Measurements from ENCODE around the gene SEPTIN2.
"Not testable (repeated sequence)": the region's sequence is repeated elsewhere in the genome, so short reads cannot be mapped to it uniquely, and the experiment has no call there.

The SEPTIN2 gene

DNA sequence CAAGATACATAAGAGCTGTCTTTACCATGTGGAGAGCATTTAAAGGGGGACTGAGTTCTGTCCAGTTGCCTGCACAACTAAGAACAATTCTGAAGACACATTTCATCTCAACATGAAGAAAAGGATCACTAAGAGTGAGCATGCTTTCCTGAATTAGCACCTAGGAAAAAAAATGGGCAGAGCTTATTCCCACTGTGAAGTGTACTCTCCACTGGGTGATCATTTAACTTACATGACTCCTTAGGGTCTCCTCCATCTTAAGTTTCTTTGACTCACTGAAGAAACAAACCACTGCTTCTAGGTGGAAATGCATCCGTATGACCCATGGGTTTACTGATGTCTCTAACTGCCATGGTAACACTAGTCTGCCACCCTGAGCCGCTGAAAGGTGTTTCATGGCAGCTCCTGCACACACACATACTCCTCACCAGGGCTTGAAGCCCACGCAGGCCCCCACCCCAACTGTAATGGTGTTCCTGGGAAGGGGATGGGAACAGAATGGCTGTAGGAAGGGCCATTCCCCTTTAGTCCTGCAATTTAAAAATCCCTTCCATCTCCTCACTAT, 27.3 kb upstream of the SEPTIN2 start:
- H3K36me3 ChIP-seq (ENCODE audit: control insufficient read depth, insufficient read depth, low read length) = peaks cover 4% of the 10 kb centered on the region; the same call in 1 of the 2 replicates
- no peak overlapping the region for H3K27ac ChIP-seq (ENCODE audit: low read depth, low read length)
- no peak overlapping the region for H3K9ac ChIP-seq (ENCODE audit: low read depth, low read length)
- no peaks in the 10 kb centered on the region for H3K4me1 ChIP-seq (ENCODE audit: control insufficient read depth, insufficient read depth, low read length)
- no peaks in the 10 kb centered on the region for H3K27me3 ChIP-seq (ENCODE audit: control insufficient read depth, insufficient read depth, low read length)
- H3K4me3 ChIP-seq (ENCODE audit: low read depth, low read length) = no peak overlapping the region
- no peaks in the 10 kb centered on the region for H3K9me3 ChIP-seq (ENCODE audit: control insufficient read depth, insufficient read depth, low read length)

DNA sequence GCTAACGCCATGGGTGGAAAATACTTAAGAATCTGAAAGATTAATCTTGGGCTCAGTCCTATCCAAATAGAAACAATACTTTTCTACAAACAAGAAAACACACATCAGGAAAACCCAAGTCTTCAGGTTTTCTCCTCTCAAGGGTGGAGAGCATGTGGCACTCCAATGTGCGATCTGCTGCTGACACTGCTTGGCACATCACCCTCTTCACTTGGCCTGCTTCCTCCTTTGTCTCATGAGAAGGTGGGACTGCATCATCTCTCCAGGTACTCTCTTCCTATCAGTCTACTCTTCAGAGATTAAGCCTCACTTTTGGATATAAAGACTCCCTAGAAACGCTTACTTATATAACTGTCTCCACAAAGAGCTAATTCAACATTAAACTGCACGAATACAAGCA, 26.7 kb upstream of the SEPTIN2 start:
- Histone ChIP-seq H3K4me3 (ENCODE audit: low read depth, low read length) (no peak overlapping the region), H3K27ac (ENCODE audit: low read depth, low read length) (no peak overlapping the region), H3K27me3 (ENCODE audit: control insufficient read depth, insufficient read depth, low read length) (no peaks in the 10 kb centered on the region), H3K9ac (ENCODE audit: low read depth, low read length) (no peak overlapping the region), H3K36me3 (ENCODE audit: control insufficient read depth, insufficient read depth, low read length) (peaks cover 4% of the 10 kb centered on the region; the same call in 1 of the 2 replicates), H3K9me3 (ENCODE audit: control insufficient read depth, insufficient read depth, low read length) (no peaks in the 10 kb centered on the region), H3K4me1 (ENCODE audit: control insufficient read depth, insufficient read depth, low read length) (no peaks in the 10 kb centered on the region)

DNA sequence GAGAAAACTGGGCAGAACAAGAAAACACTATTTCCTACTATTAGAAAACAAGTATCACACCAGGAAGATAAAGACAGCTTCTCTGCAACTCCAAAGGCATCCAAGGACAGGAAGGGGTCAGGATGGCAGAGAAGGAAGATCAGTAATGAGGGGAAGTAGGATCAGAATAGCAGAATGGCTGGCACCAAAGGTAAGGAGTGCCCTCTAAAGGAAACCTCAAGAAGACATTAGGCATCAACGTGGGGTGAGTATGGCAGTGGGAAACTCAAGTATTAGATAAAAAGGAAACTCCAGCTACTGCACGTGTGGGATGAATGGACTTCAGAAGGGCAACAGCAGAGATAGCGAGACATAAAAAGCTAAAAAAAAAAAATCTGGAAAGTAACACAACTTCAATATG, 26.1 kb upstream of the SEPTIN2 start:
- Histone ChIP-seq H3K27me3 (ENCODE audit: control insufficient read depth, insufficient read depth, low read length) (no peaks in the 10 kb centered on the region), H3K36me3 (ENCODE audit: control insufficient read depth, insufficient read depth, low read length) (peaks cover 4% of the 10 kb centered on the region; the same call in 1 of the 2 replicates), H3K27ac (ENCODE audit: low read depth, low read length) (no peak overlapping the region), H3K9me3 (ENCODE audit: control insufficient read depth, insufficient read depth, low read length) (no peaks in the 10 kb centered on the region), H3K4me3 (ENCODE audit: low read depth, low read length) (no peak overlapping the region), H3K9ac (ENCODE audit: low read depth, low read length) (no peak overlapping the region), H3K4me1 (ENCODE audit: control insufficient read depth, insufficient read depth, low read length) (no peaks in the 10 kb centered on the region)

DNA sequence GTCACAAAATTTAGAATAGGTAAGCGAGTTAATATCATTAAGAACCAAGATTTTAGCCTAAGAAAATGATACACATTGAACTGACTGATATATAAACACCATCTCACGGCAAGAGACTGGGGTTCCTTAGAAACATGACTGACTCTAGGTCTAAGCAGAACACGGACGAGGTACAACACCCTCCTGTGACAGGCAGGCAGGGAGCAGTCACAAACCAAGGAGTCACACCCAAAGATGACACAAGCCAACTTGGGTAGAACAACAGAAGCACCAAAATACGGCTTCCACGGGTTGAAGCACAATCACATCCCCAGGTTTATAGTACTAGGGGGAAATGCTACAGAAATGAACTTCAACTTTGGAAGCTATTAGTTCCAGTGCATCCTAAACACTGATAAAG, 24.6 kb upstream of the SEPTIN2 start:
- Histone ChIP-seq H3K27ac (ENCODE audit: low read depth, low read length) (no peak overlapping the region), H3K4me1 (ENCODE audit: control insufficient read depth, insufficient read depth, low read length) (no peaks in the 10 kb centered on the region), H3K9me3 (ENCODE audit: control insufficient read depth, insufficient read depth, low read length) (no peaks in the 10 kb centered on the region), H3K9ac (ENCODE audit: low read depth, low read length) (no peak overlapping the region), H3K36me3 (ENCODE audit: control insufficient read depth, insufficient read depth, low read length) (no peaks in the 10 kb centered on the region; the same call in 1 of the 2 replicates), H3K4me3 (ENCODE audit: low read depth, low read length) (no peak overlapping the region), H3K27me3 (ENCODE audit: control insufficient read depth, insufficient read depth, low read length) (no peaks in the 10 kb centered on the region)

DNA sequence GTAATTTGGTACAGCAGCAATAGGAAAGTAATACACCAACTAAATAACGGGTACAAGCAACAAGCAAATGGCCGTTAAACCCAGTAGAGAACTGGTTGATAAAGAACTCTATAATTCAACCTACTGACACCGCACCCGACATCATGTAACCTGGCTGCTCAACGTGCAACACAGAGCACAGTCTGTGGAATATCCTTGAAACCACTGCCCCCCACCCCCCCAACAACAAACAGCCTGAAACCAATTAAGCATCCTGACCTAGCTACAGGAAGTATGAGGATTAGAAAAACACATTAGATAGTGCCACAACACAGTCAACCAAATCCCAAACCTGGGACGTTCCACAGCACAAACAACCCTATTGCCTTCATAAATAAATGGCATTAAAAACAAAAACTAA, 23.7 kb upstream of the SEPTIN2 start:
- H3K27me3 ChIP-seq (ENCODE audit: control insufficient read depth, insufficient read depth, low read length) = no peaks in the 10 kb centered on the region
- H3K4me1 ChIP-seq (ENCODE audit: control insufficient read depth, insufficient read depth, low read length) = no peaks in the 10 kb centered on the region
- no peak overlapping the region for H3K27ac ChIP-seq (ENCODE audit: low read depth, low read length)
- H3K9ac ChIP-seq (ENCODE audit: low read depth, low read length) = no peak overlapping the region
- H3K9me3 ChIP-seq (ENCODE audit: control insufficient read depth, insufficient read depth, low read length) = no peaks in the 10 kb centered on the region
- H3K36me3 ChIP-seq (ENCODE audit: control insufficient read depth, insufficient read depth, low read length) = peaks cover 3% of the 10 kb centered on the region; the same call in 1 of the 2 replicates
- H3K4me3 ChIP-seq (ENCODE audit: low read depth, low read length) = no peak overlapping the region

DNA sequence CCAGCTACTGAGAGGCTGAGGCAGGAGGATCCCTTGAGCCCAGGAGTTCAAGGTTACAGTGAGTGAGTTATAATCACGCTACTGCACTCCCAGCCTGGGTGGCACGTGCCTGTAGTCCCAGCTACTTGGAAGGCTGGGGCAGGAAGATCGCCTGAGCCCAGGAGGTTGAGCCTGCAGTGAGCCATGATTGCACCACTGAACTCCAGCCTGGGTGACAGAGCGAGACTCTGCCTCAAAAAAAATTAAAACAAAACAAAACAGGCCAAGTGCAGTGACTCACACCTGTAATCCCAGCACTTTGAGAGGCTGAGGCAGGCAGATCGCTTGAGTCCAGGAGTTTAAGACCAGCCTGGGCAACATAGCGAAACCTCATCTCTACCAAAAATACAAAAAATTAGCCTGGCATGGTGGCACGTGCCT, 22.3 kb upstream of the SEPTIN2 start:
- not testable (repeated sequence) for H3K27me3 ChIP-seq (ENCODE audit: control insufficient read depth, insufficient read depth, low read length); H3K4me3 ChIP-seq (ENCODE audit: low read depth, low read length); H3K9me3 ChIP-seq (ENCODE audit: control insufficient read depth, insufficient read depth, low read length); H3K36me3 ChIP-seq (ENCODE audit: control insufficient read depth, insufficient read depth, low read length); H3K27ac ChIP-seq (ENCODE audit: low read depth, low read length); H3K4me1 ChIP-seq (ENCODE audit: control insufficient read depth, insufficient read depth, low read length); H3K9ac ChIP-seq (ENCODE audit: low read depth, low read length)

DNA sequence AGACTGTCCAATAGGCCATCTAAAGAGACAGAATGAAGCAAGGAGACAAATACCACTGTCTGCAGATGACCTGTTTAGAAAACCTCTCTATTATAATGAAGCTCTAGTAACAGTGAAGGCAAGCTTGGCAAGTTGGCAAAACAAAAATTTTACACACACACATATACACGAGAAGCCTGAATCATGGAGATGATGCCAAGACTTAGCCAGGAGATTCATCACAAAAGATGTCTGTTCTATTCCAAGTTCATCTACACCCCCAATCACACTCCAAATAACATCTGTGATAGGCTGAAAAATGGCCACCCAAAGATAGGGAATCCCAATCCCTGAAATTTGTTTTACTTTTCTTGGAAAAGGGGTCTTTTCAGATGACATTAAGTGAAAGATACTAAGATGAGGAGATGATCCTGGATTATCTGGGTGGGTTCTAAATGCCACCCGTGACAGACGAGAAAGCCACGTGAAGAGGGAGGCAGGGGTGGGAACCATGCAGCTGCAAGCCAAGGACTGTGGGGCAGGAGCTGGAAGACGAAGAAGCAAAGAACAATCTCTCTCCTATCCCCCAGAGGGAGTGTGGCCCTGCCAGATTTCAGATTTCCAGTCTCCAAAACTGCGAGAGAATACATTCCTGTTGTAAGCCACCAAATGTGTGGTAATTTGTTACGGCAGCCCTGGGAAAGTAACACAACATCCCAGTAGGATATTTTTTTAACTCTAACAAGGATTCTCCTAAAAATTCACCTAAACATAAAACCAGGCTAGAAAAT, 20.2 kb upstream of the SEPTIN2 start:
- Histone ChIP-seq H3K9me3 (ENCODE audit: control insufficient read depth, insufficient read depth, low read length) (no peaks in the 10 kb centered on the region), H3K36me3 (ENCODE audit: control insufficient read depth, insufficient read depth, low read length) (0 out of 2 replicates have a peak, but pooled peaks cover 9% of the 10 kb centered on the region), H3K9ac (ENCODE audit: low read depth, low read length) (no peak overlapping the region), H3K4me3 (ENCODE audit: low read depth, low read length) (no peak overlapping the region), H3K27me3 (ENCODE audit: control insufficient read depth, insufficient read depth, low read length) (no peaks in the 10 kb centered on the region), H3K4me1 (ENCODE audit: control insufficient read depth, insufficient read depth, low read length) (peaks cover 4% of the 10 kb centered on the region; the same call in 1 of the 2 replicates), H3K27ac (ENCODE audit: low read depth, low read length) (peak overlapping the region; percentile 16)

DNA sequence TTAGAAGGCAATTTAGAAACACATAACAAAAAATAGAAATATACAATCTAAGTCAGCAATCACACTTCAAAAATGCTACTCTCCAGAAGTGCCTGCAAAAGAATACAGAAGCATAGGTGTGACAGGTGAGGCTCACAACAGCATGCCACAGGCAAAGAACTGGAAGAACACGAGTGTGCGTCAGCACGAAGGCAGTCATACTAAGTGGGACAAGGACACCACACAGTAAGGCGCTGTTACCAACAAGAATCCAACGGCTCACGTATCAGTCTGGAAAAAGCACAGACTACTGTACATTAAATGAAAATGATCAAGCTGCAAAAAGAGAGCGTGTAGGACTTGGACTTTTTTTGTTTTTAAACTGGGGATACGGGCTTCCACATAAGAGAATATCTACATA, 19.0 kb upstream of the SEPTIN2 start:
- Histone ChIP-seq H3K27me3 (ENCODE audit: control insufficient read depth, insufficient read depth, low read length) (no peaks in the 10 kb centered on the region), H3K4me3 (ENCODE audit: low read depth, low read length) (no peak overlapping the region), H3K9ac (ENCODE audit: low read depth, low read length) (no peak overlapping the region), H3K9me3 (ENCODE audit: control insufficient read depth, insufficient read depth, low read length) (no peaks in the 10 kb centered on the region), H3K4me1 (ENCODE audit: control insufficient read depth, insufficient read depth, low read length) (peaks cover 4% of the 10 kb centered on the region; the same call in 1 of the 2 replicates), H3K36me3 (ENCODE audit: control insufficient read depth, insufficient read depth, low read length) (0 out of 2 replicates have a peak, but pooled peaks cover 9% of the 10 kb centered on the region), H3K27ac (ENCODE audit: low read depth, low read length) (no peak overlapping the region)

DNA sequence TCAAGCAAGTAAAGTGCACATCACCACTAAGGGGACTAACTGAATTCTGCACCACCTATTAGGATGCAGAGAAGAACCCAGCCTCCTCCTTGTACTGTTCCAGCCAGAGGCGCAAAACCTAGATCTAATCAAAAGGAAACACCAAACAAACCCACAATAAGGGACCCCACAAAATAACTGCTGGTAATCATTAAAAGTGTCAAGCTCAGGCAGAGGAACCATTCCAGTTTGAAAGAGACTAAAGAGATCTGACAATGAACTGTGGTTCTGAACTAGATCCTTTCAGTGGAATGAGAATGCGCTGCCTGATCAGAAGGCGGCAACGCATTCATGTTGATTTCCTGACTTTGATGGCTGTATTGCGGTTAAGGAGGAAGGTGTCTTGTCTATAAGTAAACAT, 17.1 kb upstream of the SEPTIN2 start:
- H3K27me3 ChIP-seq (ENCODE audit: control insufficient read depth, insufficient read depth, low read length) = no peaks in the 10 kb centered on the region
- no peak overlapping the region for H3K4me3 ChIP-seq (ENCODE audit: low read depth, low read length)
- H3K4me1 ChIP-seq (ENCODE audit: control insufficient read depth, insufficient read depth, low read length) = peaks cover 4% of the 10 kb centered on the region; the same call in 1 of the 2 replicates
- no peaks in the 10 kb centered on the region for H3K9me3 ChIP-seq (ENCODE audit: control insufficient read depth, insufficient read depth, low read length)
- no peak overlapping the region for H3K27ac ChIP-seq (ENCODE audit: low read depth, low read length)
- H3K9ac ChIP-seq (ENCODE audit: low read depth, low read length) = no peak overlapping the region
- 0 out of 2 replicates have a peak, but pooled peaks cover 9% of the 10 kb centered on the region for H3K36me3 ChIP-seq (ENCODE audit: control insufficient read depth, insufficient read depth, low read length)

DNA sequence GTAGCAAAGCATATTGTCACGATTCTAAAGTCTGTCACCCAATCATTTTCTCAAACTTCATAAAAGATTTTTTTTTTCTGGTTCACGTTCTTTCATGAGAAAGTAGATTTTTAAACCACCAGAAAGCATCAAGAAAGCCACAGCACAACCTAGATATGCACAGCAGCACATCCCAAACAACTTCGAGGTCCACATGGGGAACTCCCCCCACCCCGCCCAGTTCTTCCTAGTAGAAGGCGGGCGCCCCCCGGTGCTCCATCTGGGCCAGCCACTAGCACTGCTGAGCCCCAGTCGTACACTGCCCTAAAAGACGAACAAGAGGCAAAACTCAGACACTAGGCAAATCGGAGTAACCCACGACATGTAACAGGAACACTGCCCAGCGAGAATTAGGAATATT, 15.7 kb upstream of the SEPTIN2 start:
- Histone ChIP-seq H3K9me3 (ENCODE audit: control insufficient read depth, insufficient read depth, low read length) (no peaks in the 10 kb centered on the region), H3K9ac (ENCODE audit: low read depth, low read length) (no peak overlapping the region), H3K36me3 (ENCODE audit: control insufficient read depth, insufficient read depth, low read length) (0 out of 2 replicates have a peak, but pooled peaks cover 9% of the 10 kb centered on the region), H3K4me1 (ENCODE audit: control insufficient read depth, insufficient read depth, low read length) (peaks cover 4% of the 10 kb centered on the region; the same call in 1 of the 2 replicates), H3K27me3 (ENCODE audit: control insufficient read depth, insufficient read depth, low read length) (no peaks in the 10 kb centered on the region), H3K27ac (ENCODE audit: low read depth, low read length) (no peak overlapping the region), H3K4me3 (ENCODE audit: low read depth, low read length) (no peak overlapping the region)

DNA sequence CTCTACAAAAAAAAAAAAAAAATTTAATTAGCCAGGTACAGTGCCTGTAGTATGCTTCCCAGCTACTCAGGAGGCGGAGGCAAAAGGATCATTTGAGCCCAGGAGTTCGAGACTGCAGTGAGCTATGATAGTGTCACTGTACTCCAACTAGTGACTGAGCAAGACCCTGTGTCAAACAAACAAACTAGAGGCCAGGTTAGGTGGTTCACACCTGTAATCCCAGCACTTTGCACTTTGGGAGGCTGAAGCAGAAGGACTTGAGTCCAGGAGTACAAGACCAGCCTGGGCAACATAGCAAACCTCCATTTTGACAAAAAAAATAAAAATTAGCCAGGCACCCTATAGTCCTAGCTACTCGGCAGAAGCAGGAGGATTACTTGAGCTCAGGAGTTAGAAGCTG, 13.6 kb upstream of the SEPTIN2 start:
- Histone ChIP-seq H3K4me3 (ENCODE audit: low read depth, low read length) (no peak overlapping the region), H3K9ac (ENCODE audit: low read depth, low read length) (no peak overlapping the region), H3K9me3 (ENCODE audit: control insufficient read depth, insufficient read depth, low read length) (no peaks in the 10 kb centered on the region), H3K27me3 (ENCODE audit: control insufficient read depth, insufficient read depth, low read length) (no peaks in the 10 kb centered on the region), H3K27ac (ENCODE audit: low read depth, low read length) (no peak overlapping the region), H3K4me1 (ENCODE audit: control insufficient read depth, insufficient read depth, low read length) (peaks cover 5% of the 10 kb centered on the region; the same call in 1 of the 2 replicates), H3K36me3 (ENCODE audit: control insufficient read depth, insufficient read depth, low read length) (0 out of 2 replicates have a peak, but pooled peaks cover 5% of the 10 kb centered on the region)
